ENCODE data around the gene PRDM12.

Gene PRDM12

DNA sequence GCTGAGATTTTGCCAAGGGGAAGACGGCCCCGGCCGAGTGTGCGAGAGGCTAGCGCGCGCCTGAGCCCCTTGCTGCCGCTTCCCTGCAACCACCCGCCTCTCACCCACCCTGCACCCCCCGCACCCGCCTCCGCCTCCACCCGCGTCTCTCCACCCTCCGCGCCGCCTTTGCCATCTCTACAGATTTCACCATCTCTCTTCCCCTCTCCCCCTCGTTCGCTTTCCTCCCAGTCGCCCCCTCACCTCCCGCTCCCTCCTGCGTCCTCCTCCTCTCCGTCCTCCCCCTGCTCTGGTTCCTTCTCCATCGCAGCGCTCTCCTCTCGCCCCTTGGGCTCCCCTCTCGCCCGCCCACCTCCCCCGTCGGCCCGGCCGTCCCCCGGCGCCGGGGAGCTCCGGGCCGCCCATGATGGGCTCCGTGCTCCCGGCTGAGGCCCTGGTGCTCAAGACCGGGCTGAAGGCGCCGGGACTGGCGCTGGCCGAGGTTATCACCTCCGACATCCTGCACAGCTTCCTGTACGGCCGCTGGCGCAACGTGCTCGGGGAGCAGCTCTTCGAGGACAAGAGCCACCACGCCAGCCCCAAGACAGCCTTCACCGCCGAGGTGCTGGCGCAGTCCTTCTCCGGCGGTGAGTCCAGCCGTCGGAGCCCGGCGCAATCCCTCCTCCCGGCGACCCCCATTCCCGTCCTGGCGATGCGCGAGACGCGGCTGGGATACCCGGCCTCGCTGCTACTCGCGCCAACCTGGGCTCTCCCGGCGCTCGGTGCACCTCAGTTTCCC, at the start of gene PRDM12:
PRDM12 (plus strand) TSS at position 344 of the 778 bp plus-strand sequence; CDS start at position 404, 60 bp downstream.
- peak; percentile 69 for DNase-seq (ENCODE audit: low spot score)

DNA sequence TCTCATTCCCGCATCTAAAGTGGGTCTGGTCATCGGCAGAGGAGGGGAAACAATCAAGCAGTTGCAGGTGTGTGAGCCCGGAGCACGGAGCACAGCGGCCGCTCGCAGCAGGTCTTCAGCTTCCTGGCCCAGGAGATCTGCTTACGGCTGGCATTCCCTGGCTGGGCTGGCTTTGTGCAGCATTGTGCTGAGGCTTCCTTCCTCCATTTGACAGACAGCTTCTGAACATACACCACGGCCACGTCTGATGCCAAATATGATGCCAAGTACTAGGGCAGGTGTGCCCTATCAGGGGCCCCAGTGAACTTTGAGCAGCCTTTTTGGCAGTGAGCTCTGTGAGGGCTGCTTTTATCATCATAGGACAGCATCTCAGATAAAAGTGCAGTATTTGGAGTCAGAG, 47.9 kb upstream of the PRDM12 start:
- no peak for DNase-seq (ENCODE audit: low spot score)

DNA sequence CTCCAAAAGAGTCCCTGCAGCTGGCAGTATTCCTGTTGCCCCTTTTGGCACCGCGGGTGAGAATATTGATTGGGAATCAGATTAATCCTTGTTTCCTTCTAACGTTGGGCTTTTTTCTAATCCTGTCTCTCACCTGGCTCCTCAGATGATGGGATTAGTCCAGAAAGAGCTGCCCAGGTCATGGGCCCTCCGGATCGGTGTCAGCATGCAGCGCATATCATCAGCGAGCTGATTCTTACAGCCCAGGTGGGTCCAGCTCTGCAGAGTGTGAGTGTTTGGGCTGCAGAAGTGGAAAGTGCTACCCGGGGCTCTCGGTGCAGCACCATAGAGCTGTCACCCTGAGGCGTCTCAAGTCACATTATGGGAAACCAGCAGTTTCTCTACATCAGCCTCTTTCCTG, 40.9 kb upstream of the PRDM12 start:
- no peak for DNase-seq (ENCODE audit: low spot score)

DNA sequence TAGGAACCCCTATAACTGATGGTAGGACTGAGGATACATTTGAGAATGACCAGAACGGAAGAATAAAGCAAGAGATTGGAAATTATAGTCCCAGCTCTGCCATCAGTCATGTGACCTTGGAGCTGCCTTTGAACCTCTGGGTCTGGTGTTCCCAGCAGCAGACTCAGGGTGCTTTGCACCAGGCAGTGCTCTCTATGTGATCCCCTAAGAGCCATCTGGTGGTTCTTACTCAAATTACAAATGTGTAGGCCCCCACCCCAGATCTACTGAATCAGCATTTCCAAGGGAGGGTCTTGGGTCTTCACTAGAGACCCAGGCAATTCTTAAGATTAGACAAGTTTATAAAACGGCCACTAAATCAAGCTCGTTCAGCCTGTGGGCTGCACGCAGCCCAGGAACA, 40.2 kb upstream of the PRDM12 start:
- no peak for DNase-seq (ENCODE audit: low spot score)

DNA sequence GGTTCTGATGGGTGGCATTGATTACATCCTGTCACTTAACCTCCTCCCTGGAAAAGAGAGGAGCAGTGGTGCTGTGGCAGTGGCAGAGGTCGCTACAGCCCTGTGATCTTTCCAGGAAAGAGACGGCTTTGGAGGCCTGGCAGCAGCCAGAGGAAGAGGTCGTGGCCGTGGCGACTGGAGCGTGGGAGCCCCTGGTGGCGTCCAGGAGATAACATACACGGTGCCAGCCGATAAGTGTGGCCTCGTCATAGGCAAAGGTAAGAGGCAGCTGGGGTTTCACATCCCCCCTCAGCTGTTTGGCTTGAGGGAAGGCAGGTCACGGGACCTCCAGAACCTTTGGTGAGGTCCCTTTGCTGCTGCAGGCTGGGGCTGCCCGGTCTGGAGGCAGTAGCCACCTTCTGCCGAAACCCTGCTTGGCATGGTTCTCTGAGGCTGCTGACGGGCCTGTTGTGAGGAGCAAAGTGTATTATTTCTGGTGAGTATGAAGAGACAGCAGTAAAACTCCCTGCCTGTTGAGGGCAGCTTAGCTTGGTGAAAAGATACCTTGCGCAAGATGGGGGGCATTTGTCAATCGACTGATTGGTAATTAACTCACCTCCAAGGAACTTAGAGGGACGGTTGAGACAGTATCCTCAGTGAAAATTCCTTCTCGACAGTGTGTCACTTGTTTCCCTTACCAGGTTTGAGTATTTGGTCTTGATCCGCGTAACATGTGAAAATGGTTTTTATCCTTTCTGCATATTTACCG, 38.0 kb upstream of the PRDM12 start:
- no peak for DNase-seq (ENCODE audit: low spot score)

DNA sequence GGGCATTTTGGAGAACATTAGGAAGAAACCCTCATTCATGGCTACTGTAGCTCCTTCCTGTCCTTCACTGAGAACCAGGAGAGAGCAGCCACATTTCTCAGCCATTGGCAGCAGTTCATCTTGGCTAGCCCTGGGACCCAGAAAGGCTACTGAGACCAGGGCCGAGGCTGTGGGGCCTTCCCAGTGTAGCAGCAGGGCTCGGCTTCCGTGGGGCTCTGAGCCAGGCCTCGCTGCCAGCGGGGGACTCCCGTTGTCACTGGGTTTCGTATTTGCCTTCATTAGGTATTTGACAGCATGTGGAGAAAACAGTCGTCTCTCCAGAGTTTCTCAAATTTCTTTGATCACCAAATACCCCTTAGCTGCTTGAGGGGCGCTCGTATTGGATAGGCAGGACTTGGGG, 37.3 kb upstream of the PRDM12 start:
- no peak for DNase-seq (ENCODE audit: low spot score)

DNA sequence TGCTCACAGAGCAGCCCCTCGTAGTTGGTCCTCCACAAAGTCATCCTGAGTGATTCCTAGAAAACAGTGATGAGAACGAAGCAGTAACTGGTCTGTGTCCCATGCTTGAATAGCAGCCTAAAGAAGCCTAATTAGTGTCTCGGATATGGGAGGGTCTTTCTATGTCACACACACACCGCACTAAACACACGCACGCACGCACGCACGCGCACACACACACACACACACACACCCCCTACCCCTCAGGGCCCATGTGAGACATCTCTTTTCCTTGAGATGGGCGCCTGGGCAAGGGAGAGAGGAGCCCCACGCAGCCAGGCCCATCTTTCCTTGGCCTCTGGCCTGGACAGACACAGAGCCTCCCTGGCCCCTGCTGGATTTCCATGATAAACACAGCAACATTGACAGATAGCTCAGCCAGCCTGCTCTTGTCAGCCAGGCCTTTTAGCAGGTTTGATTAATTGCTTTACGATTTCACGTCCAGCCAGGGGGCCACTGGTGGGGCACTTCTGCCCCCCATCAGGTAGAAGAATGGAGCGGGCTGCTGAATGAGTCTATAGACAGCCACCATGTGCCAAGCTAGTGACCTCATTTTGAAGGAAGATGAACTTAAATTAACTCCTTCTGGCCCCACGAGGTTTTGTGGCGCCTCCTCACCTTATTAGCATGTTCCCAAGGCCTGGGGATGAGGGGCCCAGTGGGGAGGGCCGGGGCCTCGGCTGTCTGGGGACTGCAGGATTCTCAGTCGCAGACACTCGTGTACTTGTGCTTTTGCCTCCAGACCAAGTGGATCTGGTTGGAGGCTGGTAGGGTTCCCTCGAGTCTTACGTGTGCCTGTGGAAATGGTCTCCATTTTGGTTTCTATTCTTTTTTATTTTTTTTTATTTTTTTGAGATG, 36.2 kb upstream of the PRDM12 start:
- no peak for DNase-seq (ENCODE audit: low spot score)

DNA sequence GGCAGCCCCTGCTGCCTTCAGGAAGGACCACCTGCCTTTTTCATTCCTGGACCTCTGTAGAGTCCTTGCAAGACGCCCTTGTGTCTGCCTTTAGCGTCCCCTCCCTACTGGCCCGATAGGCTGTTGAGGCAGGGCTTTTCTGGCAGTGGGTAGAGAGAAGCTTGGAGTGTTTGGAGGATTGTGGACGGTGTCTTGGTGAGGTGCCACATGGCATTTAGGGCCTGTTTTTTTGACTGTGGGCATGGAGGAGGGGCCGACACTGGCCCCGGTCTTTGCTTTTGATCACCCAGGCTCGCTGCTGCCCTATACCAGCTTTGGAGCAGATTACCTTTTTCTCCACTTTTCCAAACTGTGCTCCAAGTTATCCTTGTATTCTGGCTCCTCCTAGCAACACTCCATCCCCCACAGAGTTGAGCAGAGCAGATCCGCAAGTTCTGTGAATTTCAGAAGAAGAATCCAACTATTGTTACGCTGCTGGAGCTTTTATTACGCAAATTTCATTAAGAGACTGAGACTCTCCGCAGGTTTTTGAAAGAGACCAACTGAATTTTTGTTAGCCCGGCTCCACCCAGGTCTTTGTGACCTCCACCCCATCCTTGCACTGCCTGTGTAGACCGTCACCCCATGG, 34.8 kb upstream of the PRDM12 start:
- DNase-seq (ENCODE audit: low spot score): no peak

DNA sequence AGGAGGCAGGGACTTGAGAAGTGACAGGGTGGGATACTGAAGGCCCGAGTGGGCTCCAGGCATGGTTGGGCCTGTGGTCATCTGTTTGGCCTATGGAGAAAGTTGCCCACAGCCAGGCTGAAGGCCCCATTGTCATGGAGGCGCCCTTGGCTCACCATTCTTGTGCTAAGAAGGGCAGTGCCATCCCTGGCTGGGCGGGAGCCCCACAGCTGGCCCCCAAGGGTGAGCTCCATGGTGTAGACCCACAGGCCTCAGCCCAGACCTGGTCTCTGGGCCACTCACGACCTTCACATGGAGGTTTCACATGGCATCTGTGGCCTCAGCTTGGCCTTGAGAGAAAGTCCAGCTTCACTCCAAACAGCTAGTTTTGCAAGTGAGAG, 34.3 kb upstream of the PRDM12 start:
- DNase-seq (ENCODE audit: low spot score): no peak

DNA sequence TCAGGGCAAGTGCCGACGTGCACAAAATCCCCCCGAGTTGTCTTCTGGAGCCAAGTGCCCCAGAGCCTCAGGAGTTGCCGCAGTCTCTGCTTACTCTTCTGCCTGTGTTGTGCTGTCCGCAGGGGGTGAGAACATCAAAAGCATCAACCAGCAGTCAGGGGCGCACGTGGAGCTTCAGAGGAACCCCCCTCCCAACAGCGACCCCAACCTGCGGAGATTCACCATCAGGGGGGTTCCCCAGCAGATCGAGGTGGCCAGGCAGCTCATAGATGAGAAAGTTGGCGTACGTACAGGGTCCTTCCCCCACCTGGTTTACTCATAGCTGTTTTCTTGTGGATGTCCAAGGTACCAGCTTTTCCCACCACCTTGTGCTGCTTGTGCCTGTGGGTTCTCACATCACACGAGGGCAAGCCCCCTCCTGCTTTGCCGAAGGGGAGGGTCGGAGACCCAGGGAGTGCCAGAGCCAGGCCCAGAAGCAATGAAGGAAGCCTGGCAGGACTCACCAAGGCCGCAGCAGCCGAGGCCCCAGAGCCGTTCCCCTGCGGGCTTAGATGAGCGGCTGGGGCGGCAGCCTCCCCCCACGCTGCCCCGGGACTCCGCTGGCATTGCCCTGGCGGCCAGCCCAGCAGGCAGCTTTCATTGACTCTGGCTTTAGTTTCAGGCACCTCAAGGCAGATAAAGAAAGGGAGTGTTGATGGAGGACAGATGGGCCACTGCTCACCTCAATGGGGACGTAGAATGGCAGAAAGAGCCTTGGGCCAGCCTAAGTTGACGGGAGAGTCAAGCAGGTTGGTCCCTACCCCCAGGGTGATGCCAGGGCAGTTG, 33.7 kb upstream of the PRDM12 start:
- no peak for DNase-seq (ENCODE audit: low spot score)

DNA sequence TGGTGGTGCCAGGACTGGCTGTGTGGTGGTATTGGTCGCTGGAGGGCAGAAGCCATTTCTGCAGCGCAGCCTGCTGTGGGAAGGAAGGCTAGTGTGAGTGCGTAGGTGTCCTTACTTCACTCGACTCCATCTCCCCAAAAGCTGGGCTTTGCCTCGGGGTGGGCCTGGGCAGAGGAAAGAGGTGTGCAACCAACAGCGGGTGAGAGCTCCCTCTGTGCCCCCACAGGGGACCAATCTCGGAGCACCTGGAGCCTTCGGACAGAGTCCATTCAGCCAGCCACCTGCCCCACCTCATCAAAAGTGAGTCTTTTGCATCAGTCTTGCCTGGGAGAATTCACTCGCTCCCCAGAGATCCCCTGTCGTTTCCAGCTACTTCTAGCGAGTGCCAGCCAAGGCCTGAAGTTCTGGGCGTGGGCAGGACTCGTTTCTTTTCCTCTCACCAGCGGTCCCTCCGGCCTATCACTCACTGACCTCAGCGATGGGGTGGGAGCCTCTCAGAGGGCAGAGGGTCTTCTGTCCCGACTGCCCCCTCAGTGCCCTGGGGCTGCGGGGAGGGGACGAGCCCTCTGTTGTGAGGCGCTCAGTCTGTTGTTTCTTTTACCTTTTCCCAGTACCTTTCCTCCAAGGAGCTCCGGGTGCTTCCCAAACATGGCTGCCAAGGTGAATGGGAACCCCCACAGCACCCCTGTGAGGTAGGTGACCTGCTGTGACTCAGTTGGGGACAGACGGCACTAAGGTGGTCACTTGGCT, 32.9 kb upstream of the PRDM12 start:
- DNase-seq (ENCODE audit: low spot score): no peak

DNA sequence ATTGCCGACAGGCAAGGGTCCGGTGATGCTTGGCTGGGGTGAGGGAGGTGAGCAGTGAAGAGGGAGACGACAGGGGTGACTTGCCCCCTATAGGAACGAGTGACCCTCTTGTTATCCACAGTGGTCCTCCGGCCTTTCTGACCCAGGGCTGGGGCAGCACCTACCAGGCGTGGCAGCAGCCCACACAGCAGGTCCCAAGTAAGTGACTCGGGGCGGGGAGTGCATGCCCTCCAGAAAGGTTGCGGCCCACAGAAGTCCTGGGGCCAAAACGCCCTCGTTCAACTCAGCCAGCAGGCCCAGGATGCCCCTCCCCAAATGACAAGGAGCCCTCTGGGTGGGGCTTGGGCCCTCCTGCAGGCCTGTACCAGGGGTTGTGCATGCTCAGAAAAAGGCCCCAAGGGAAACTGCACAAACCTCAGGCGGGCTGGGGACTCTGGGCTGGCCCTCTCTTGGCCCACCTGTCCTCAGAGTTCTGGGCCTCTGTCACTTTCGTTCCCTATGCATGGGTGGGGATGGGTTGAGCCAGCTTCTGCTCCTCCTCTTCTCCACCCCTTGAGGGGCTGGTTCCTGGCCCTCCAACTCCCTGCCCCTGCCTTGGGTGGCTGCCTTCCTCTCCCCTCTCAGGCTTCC, 32.2 kb upstream of the PRDM12 start:
- DNase-seq (ENCODE audit: low spot score): no peak

DNA sequence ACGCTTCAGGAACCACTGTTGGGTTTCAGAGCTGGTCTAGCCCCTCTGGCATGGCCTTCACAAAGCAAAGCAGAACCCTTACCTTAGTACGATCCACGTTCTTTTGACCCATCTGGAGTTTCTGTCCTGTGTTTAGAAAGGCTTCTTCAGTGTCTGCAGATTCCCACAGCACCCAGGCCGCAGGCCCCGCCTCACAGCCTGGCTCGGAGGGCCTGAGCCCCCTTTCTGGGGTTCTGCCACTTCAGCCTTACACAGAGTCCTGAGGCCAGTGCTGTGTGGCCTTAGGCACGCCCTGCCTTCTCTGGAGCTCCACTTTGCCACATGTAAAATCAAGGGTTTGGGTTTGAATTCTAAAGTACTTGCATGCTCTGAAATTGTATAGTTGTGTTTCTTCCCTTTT, 31.6 kb upstream of the PRDM12 start:
- DNase-seq (ENCODE audit: low spot score): no peak

DNA sequence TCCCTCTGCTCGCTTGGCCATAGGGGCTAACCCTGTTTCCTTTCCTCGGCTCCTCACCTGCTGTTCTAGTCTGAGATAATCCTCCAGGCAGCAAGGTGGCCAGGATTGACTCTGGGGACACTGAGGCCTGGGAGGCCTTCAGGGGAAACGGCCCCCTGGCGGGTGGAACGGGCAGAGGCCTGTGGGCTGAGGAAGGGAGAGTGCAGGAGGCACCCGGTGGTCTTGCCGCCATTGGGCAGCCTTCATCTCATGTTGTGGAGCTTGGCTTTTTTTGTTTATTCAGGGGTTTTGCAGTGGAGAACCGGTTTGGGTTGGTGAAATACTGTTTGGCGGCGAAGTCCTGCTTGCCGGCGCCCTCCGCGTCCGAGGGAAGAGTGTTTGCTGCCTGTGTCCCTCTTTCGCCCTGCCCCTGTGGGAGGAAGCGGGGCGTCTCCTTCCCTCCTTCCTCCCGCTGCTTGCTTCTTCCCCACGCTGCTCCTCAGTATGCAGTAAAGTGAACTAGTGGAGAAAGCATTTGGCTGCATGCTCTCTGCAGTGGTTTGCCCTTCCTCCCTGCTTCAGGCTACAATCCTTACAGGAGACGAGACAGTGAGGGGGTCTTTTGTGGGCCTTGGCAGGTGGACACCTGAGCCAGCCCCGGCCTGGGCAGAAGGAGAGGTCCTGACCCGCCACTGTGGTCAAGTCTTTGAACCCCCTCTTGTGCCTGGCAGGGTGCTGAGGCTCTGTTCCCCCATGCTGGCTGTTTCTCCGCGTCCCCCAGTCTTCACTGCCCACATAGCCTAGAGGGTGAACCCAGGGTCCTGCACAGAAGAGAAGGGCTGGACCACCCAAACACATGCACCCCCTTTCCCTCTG, 30.8 kb upstream of the PRDM12 start:
- no peak for DNase-seq (ENCODE audit: low spot score)

DNA sequence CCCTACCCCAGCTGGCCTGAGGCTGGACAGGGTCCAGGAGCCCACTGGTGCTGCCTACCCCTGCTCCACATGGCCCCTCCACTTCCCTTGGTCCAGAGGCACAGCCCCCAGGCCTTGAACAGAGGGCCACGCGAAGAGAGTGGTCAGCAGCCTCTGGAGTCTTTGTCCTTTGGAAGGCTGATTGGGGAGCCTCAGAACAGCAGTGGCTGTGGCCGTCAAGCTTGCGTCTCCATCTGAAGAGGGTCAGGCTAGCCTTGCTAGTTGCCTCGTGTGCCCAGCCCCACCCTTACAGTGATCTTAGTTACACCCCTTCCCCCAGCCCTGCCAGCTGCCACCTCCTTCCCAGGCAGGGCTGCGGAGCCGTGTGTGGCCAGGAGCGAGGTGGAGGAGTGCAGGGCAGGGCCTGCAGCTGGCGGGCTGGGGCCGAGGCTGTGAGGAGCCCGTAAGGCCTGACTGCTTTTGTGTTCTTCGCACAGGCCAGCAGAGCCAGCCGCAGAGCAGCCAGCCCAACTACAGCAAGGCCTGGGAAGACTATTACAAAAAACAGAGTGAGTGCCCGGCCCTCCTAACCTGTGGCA, 30.1 kb upstream of the PRDM12 start:
- no peak for DNase-seq (ENCODE audit: low spot score)

DNA sequence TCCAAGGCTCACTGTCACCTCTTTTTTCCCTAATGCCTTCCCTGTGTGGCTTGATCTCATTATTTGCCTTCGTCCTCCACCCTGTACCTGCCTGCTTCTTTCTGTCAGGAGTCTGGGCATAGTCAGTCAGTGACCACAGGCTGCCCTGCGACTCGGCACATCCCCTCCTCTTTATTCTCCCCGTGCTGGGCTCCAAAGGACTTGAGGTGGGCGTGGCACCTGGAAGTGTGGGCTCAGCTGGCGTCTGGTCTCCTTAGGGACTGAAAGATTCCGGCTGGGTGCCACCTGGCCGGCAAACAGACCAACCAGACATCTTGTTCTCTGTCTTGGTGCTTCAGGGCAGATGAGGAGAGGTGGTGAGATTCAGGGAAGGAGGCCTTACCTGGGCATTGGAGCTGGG, 29.6 kb upstream of the PRDM12 start:
- no peak for DNase-seq (ENCODE audit: low spot score)

DNA sequence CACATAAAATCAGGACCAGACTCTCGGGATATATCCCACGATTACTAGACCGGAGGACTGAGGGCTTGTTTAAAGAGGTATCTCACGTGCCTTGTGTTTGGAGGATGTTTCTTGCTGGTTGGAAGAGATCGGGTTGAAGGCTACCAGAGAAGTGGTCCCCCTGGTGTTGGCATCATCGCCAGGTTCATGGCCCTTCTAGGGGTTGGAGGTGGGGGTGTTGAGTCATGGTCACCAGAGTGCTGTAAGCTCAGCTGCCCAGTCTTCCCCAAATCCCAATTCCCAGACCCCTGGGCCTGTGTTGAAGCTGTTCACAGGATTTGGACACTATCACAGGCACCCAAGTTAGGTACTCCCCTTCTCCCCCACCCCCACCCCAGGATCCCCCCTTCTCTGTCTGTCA, 29.1 kb upstream of the PRDM12 start:
- DNase-seq (ENCODE audit: low spot score): no peak

DNA sequence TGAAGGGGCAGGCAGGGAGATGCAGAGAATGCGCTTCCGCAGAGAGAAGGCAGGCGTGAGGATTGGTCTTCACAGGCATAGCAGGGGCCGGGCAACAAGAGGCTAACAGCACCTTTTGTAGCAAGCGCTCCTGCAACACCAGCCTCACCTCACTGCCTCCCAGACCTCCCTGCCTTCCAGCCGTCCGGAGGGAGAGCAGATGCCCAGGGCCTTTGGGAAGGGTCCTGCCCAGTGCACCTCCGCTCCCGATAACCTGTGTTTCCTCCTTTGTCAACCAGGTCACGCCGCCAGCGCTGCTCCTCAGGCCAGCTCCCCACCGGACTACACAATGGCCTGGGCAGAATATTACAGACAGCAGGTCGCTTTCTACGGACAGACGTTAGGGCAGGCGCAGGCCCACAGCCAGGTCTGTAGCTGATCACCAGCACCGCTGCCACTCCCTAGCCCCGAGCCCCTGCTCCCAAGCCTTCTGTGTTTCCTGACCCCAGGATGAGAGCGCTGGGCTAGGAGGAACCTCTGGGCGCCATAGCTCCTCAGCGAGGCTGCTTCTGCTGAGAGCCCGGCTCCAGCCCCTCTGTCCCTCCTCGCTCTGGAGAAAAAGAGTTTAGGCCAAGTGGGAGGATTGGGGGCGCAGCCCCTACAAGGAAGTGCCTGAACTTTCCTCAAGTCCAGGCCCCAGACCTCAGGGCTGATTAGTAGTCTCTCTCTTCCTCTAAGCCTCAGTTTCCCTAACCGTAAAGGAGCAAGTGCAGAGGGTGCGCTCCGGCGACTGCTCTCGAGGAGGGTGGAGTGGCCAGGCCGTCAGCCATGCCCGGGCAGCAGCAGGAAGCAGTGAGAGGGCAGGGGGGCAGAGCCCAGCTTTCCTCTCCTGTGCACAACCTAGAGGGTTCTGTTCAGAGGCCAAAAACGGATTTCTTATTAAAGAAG, 28.4 kb upstream of the PRDM12 start:
- DNase-seq (ENCODE audit: low spot score): no peak
